ENCODE results near the gene CA6.

GRCh38 chr1:8986814-8987190 is 41.1 kb downstream of the CA6 start:
- TF ChIP-seq POLR2AphosphoS5 (IDR thresholded peaks at IDR 0.05; ENCODE audit: low read depth, low read length) (no peak), REST (IDR thresholded peaks at IDR 0.05; ENCODE audit: insufficient read depth in 1 of 2, low read depth in 2 of 2, low read length in 2 of 2) (no peak), SIN3A (IDR thresholded peaks at IDR 0.05; ENCODE audit: borderline replicate concordance, insufficient read depth, low read length) (no peak), TAF1 (IDR thresholded peaks at IDR 0.05; ENCODE audit: borderline replicate concordance, insufficient read depth, low read length) (no peak)

Measured in PFSK-1 (cell line).